Stimulated activated effector memory CD8-positive, alpha-beta T cell treated with anti-CD3 and anti-CD28 coated beads, Interleukin-12 subunit alpha, Interleukin-12 subunit beta, amount 100 ng/mL, for 72 hours (primary cell): ENCODE measurements around the gene SIM2.
A peak's percentile ranks its signal among the peaks of the same experiment; 100 is the strongest.

Experiments
- ATAC-seq: fragments of 150-1000 bp; cut with Tn5 transposase; 2 replicates; pipeline ENCODE4 v1.10.0; 2021
- DNase-seq, 2 donors: peaks; one replicate each; pipeline ENCODE4 v3.0.0; 2021 to 2022; ENCODE audit warnings: low spot score in 2 of 2
- H3K27ac Mint-ChIP-seq: one replicate; pipeline ENCODE4 v1.8.0; 2022; ENCODE audit warnings: mild to moderate bottlenecking, mixed read lengths
- H3K36me3 Mint-ChIP-seq: one replicate; pipeline ENCODE4 v1.8.0; 2022; ENCODE audit warnings: mild to moderate bottlenecking, mixed read lengths
- H3K4me1 Mint-ChIP-seq: one replicate; pipeline ENCODE4 v1.8.0; 2022; ENCODE audit warnings: mixed read lengths
- H3K4me3 Mint-ChIP-seq: one replicate; pipeline ENCODE4 v1.8.0; 2022; ENCODE audit warnings: mild to moderate bottlenecking, mixed read lengths
- H3K9me3 Mint-ChIP-seq: one replicate; pipeline ENCODE4 v1.8.0; 2022; ENCODE audit warnings: mixed read lengths

The SIM2 gene

GRCh38 chr21:36703626-36704280, 4.8 kb downstream of the SIM2 start:
- Mint-ChIP-seq H3K4me1 (peaks cover 48% of the 10 kb centered on the region), H3K36me3 (no peaks in the 10 kb centered on the region), H3K9me3 (no peaks in the 10 kb centered on the region), H3K27ac (no peak overlapping the region), H3K4me3 (no peak overlapping the region)
- DNase-seq, result peak in 1 of 2 donors; percentile 53
- no peak for ATAC-seq

GRCh38 chr21:36704281-36704957, 5.5 kb downstream of the SIM2 start:
- H3K36me3 Mint-ChIP-seq, result no peaks in the 10 kb centered on the region
- DNase-seq (peak in 1 of 2 donors; percentile 49), ATAC-seq (no peak)
- no peaks in the 10 kb centered on the region for H3K9me3 Mint-ChIP-seq
- peak overlapping the region; percentile 32 for H3K4me3 Mint-ChIP-seq
- no peak overlapping the region for H3K27ac Mint-ChIP-seq
- peaks cover 51% of the 10 kb centered on the region for H3K4me1 Mint-ChIP-seq

GRCh38 chr21:36704958-36705678, 6.2 kb downstream of the SIM2 start:
- H3K4me3 Mint-ChIP-seq, result peak overlapping the region; percentile 32

GRCh38 chr21:36705679-36706481, 7.0 kb downstream of the SIM2 start:
- Mint-ChIP-seq H3K4me1 (peaks cover 45% of the 10 kb centered on the region), H3K27ac (no peak overlapping the region), H3K36me3 (no peaks in the 10 kb centered on the region), H3K9me3 (no peaks in the 10 kb centered on the region), H3K4me3 (no peak overlapping the region)
- DNase-seq (peak in 1 of 2 donors; percentile 50), ATAC-seq (no peak)

More at GRCh38 chr21:36704958-36705678, 6.2 kb downstream of the SIM2 start:
- Mint-ChIP-seq H3K36me3 (no peaks in the 10 kb centered on the region), H3K4me1 (peaks cover 51% of the 10 kb centered on the region), H3K9me3 (no peaks in the 10 kb centered on the region), H3K27ac (no peak overlapping the region)
- DNase-seq (no peak), ATAC-seq (no peak)

- Mint-ChIP-seq H3K9me3 (no peaks in the 10 kb centered on the region), H3K36me3 (no peaks in the 10 kb centered on the region), H3K27ac (no peak overlapping the region), H3K4me1 (peaks cover 45% of the 10 kb centered on the region), H3K4me3 (no peak overlapping the region)
- DNase-seq (no peak), ATAC-seq (no peak)
Measured at GRCh38 chr21:36706482-36706852, 7.6 kb downstream of the SIM2 start.

- Mint-ChIP-seq H3K36me3 (no peaks in the 10 kb centered on the region), H3K4me1 (peaks cover 45% of the 10 kb centered on the region), H3K27ac (no peak overlapping the region), H3K4me3 (no peak overlapping the region), H3K9me3 (no peaks in the 10 kb centered on the region)
- ATAC-seq, result no peak
- no peak for DNase-seq
Measured at GRCh38 chr21:36706951-36707762, 8.2 kb downstream of the SIM2 start.

- peak overlapping the region; percentile 46 for H3K4me3 Mint-ChIP-seq
- H3K36me3 Mint-ChIP-seq, result no peaks in the 10 kb centered on the region
- H3K4me1 Mint-ChIP-seq, result peaks cover 45% of the 10 kb centered on the region
- no peaks in the 10 kb centered on the region for H3K9me3 Mint-ChIP-seq
- DNase-seq, result no peak
- H3K27ac Mint-ChIP-seq, result no peak overlapping the region
- ATAC-seq, result no peak
Measured at GRCh38 chr21:36707763-36708285, 8.9 kb downstream of the SIM2 start.

- H3K4me1 Mint-ChIP-seq, result peaks cover 45% of the 10 kb centered on the region
- H3K9me3 Mint-ChIP-seq, result no peaks in the 10 kb centered on the region
- no peak overlapping the region for H3K27ac Mint-ChIP-seq
- H3K4me3 Mint-ChIP-seq, result peak overlapping the region; percentile 46
- ATAC-seq, result no peak
- peak in 1 of 2 donors; percentile 51 for DNase-seq
- no peaks in the 10 kb centered on the region for H3K36me3 Mint-ChIP-seq
Measured at GRCh38 chr21:36708286-36709029, 9.5 kb downstream of the SIM2 start.

- ATAC-seq (no peak), DNase-seq (no peak)
- Mint-ChIP-seq H3K9me3 (no peaks in the 10 kb centered on the region), H3K4me1 (peaks cover 42% of the 10 kb centered on the region), H3K27ac (no peak overlapping the region), H3K36me3 (no peaks in the 10 kb centered on the region), H3K4me3 (peak overlapping the region; percentile 46)
Measured at GRCh38 chr21:36709030-36709867, 10.3 kb downstream of the SIM2 start.

- Mint-ChIP-seq H3K4me3 (peak overlapping the region; percentile 27), H3K27ac (no peak overlapping the region), H3K9me3 (no peaks in the 10 kb centered on the region), H3K4me1 (peaks cover 34% of the 10 kb centered on the region), H3K36me3 (no peaks in the 10 kb centered on the region)
- no peak for DNase-seq
- no peak for ATAC-seq
Measured at GRCh38 chr21:36709868-36710728, 11.2 kb downstream of the SIM2 start.

GRCh38 chr21:36710729-36711048, 11.8 kb downstream of the SIM2 start:
- no peak overlapping the region for H3K4me3 Mint-ChIP-seq
- no peaks in the 10 kb centered on the region for H3K9me3 Mint-ChIP-seq

GRCh38 chr21:36713746-36714145, 14.8 kb downstream of the SIM2 start:
- DNase-seq (no peak), ATAC-seq (no peak)
- no peak overlapping the region for H3K27ac Mint-ChIP-seq
- H3K4me3 Mint-ChIP-seq, result no peak overlapping the region
- no peaks in the 10 kb centered on the region for H3K9me3 Mint-ChIP-seq
- H3K4me1 Mint-ChIP-seq, result peaks cover 5% of the 10 kb centered on the region
- H3K36me3 Mint-ChIP-seq, result no peaks in the 10 kb centered on the region

More at GRCh38 chr21:36710729-36711048, 11.8 kb downstream of the SIM2 start:
- H3K36me3 Mint-ChIP-seq, result no peaks in the 10 kb centered on the region
- H3K4me1 Mint-ChIP-seq, result peaks cover 28% of the 10 kb centered on the region
- no peak overlapping the region for H3K27ac Mint-ChIP-seq
- DNase-seq, result no peak
- no peak for ATAC-seq
